ENCODE results near the gene NUDT16L1. TPM values are rescaled to one million over a fixed set of nuclear protein-coding genes. Genes with fewer than 3 reads are reported as not detected.

The NUDT16L1 gene
- total RNA-seq, 1 experiment from 2014 or later, result 42.0 TPM

DNA sequence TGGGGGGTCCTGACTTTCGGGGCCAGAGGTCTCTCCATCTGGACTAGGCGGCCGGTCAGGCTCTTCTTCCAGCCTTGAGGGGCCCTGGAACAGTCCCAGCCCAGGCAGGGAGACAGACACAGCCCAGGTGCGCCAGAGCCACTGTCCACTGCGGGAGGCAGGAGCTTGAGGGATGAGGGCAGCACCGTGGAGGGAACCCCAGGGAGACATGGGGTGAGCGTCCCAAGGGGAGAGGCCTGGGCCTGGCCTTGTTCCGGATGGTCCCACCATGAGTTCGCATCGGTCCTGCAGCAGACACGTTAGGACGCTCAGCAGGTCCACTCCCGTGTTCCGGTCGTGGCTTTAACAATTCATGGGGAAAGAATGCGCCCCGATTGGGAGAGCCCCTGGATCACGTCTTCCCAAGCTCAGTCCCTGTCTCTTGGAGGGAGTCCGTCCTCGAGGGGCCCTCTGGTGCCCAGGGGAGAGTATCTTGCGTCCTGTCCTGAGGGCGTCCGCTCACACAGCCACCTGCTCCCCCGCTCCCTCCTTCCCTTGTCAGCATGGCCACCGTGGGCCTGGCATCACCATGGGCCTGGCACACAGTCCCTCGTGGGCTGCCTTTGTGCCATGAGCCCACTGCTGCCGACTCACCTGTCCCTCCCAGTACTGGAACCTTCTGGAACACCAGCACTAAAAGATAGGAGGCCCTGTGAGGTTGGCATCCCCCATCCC is 6.7 kb upstream of the NUDT16L1 start:
- H3K27me3 Mint-ChIP-seq (ENCODE audit: low read depth), result no peaks in the 10 kb centered on the region
- POLR2A ChIA-PET, result no interaction called here
- TF ChIP-seq KAT7 (CRISPR knock-in tag; IDR thresholded peaks at IDR 0.05; ENCODE audit: borderline replicate concordance) (no peak), NFATC4 (CRISPR knock-in tag; IDR thresholded peaks at IDR 0.05) (no peak), GRHL2 (CRISPR knock-in tag; IDR thresholded peaks at IDR 0.05; ENCODE audit: insufficient replicate concordance, severe bottlenecking) (no peak), TP53 (CRISPR knock-in tag; IDR thresholded peaks at IDR 0.05) (no peak), ZBTB21 (CRISPR knock-in tag; IDR thresholded peaks at IDR 0.05; ENCODE audit: borderline replicate concordance) (no peak), RORB (CRISPR knock-in tag; IDR thresholded peaks at IDR 0.05) (no peak), NR1H2 (CRISPR knock-in tag; IDR thresholded peaks at IDR 0.05) (no peak), FOXP1 (CRISPR knock-in tag; IDR thresholded peaks at IDR 0.05; ENCODE audit: borderline replicate concordance) (no peak)
- TF ChIP-seq, protein P1, sequence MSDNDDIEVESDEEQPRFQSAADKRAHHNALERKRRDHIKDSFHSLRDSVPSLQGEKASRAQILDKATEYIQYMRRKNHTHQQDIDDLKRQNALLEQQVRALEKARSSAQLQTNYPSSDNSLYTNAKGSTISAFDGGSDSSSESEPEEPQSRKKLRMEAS (CRISPR knock-in tag; IDR thresholded peaks at IDR 0.05), result no peak
- no peak overlapping the region for H3K4me3 Mint-ChIP-seq
- DNase-seq (ENCODE audit: low spot score) (no peak), ATAC-seq (no peak)
- no peaks in the 10 kb centered on the region for H3K9me3 Mint-ChIP-seq
- no peaks in the 10 kb centered on the region for H3K4me1 Mint-ChIP-seq
- H3K36me3 Mint-ChIP-seq, result peaks cover 9% of the 10 kb centered on the region
- H3K27ac Mint-ChIP-seq, result no peak overlapping the region
- CTCF ChIA-PET, result no interaction called here

DNA sequence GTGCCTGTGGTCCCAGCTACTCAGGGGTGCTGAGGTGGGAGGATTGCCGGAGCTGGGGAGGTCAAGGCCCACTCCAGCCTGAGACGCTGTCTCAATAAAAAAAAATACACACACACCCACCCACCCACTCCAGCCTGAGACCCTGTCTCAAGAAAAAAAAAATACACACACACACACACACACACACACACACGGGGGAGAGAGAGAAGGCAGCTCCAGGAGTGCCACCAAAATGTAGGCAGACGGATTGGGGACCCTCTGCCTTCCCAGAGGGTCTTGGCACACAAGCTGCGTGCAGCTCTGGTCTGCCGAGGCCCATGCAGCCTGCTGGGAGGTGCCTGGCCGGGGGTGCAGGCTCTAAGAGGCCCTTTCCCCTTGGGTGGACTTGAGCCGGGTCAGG is 5.9 kb upstream of the NUDT16L1 start:
- ChIA-PET POLR2A (no interaction called here), CTCF (no interaction called here)
- Mint-ChIP-seq H3K9me3 (no peaks in the 10 kb centered on the region), H3K27me3 (ENCODE audit: low read depth) (no peaks in the 10 kb centered on the region), H3K27ac (no peak overlapping the region), H3K4me1 (no peaks in the 10 kb centered on the region), H3K4me3 (no peak overlapping the region), H3K36me3 (peaks cover 9% of the 10 kb centered on the region)
- DNase-seq (ENCODE audit: low spot score), result no peak
- ATAC-seq, result no peak
- TF ChIP-seq JAZF1 (CRISPR knock-in tag; IDR thresholded peaks at IDR 0.05) (no peak), SMAD3 (CRISPR knock-in tag; IDR thresholded peaks at IDR 0.05; ENCODE audit: borderline replicate concordance) (no peak), FOXJ3 (CRISPR knock-in tag; IDR thresholded peaks at IDR 0.05; ENCODE audit: borderline replicate concordance) (no peak), CBFB (CRISPR knock-in tag; IDR thresholded peaks at IDR 0.05; ENCODE audit: low read depth) (no peak), CREB1 (CRISPR knock-in tag; IDR thresholded peaks at IDR 0.05) (no peak)
- TF ChIP-seq, protein P2, sequence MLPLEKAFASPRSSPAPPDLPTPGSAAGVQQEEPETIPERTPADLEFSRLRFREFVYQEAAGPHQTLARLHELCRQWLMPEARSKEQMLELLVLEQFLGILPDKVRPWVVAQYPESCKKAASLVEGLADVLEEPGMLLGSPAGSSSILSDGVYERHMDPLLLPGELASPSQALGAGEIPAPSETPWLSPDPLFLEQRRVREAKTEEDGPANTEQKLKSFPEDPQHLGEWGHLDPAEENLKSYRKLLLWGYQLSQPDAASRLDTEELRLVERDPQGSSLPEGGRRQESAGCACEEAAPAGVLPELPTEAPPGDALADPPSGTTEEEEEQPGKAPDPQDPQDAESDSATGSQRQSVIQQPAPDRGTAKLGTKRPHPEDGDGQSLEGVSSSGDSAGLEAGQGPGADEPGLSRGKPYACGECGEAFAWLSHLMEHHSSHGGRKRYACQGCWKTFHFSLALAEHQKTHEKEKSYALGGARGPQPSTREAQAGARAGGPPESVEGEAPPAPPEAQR (CRISPR knock-in tag; IDR thresholded peaks at IDR 0.05), result no peak

DNA sequence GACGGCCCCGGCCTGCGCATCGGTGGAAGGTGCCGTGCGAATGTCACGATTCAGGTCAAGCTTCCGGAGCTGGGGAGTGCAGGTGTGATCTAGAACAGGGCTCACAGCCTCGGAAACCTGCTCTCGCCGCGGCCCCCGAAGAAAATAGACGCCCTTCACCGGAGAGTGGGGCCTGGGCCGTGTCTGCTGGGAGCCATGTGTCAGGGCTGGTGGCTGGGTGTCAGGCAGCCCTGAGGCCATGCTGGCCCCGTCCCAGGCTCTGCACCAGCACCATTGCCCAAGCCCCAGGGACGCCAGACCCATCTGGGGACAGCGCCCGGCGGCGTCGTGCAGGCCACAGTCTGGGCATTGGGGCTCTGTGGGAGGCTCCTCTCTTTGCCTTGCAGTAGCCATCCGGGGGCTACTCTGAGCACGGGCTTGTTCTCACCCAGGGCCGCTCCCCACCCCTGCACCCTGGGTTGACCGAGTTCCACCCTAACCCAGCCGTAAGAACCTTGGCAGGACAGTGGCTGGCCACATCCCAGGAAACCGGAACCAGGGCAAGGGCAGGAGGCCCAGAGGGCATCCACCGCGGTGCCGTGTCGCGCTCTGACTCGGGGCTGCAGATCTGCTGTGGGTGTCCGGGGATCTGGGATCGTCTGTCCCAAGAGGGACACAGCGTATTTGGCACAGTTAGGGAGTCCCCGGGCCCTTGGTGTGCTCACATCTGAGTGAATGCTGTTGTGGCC is 5.3 kb upstream of the NUDT16L1 start:
- Mint-ChIP-seq H3K36me3 (peaks cover 8% of the 10 kb centered on the region), H3K27me3 (ENCODE audit: low read depth) (no peaks in the 10 kb centered on the region), H3K9me3 (no peaks in the 10 kb centered on the region), H3K4me3 (no peak overlapping the region), H3K4me1 (no peaks in the 10 kb centered on the region), H3K27ac (no peak overlapping the region)
- POLR2A ChIA-PET, result no interaction called here
- CTCF ChIA-PET, result no interaction called here
- no peak for ATAC-seq
- DNase-seq (ENCODE audit: low spot score), result no peak
- TF ChIP-seq, protein P3, sequence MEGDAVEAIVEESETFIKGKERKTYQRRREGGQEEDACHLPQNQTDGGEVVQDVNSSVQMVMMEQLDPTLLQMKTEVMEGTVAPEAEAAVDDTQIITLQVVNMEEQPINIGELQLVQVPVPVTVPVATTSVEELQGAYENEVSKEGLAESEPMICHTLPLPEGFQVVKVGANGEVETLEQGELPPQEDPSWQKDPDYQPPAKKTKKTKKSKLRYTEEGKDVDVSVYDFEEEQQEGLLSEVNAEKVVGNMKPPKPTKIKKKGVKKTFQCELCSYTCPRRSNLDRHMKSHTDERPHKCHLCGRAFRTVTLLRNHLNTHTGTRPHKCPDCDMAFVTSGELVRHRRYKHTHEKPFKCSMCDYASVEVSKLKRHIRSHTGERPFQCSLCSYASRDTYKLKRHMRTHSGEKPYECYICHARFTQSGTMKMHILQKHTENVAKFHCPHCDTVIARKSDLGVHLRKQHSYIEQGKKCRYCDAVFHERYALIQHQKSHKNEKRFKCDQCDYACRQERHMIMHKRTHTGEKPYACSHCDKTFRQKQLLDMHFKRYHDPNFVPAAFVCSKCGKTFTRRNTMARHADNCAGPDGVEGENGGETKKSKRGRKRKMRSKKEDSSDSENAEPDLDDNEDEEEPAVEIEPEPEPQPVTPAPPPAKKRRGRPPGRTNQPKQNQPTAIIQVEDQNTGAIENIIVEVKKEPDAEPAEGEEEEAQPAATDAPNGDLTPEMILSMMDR (IDR thresholded peaks at IDR 0.05), result no peak
- no peak for TF ChIP-seq GTF2I (CRISPR knock-in tag; conservative IDR thresholded peaks at IDR 0.05)
- no peak for TF ChIP-seq MXD4 (CRISPR knock-in tag; IDR thresholded peaks at IDR 0.05; ENCODE audit: borderline replicate concordance)
- TF ChIP-seq ATF1 (CRISPR knock-in tag; IDR thresholded peaks at IDR 0.05), result no peak
- TF ChIP-seq, protein P4, sequence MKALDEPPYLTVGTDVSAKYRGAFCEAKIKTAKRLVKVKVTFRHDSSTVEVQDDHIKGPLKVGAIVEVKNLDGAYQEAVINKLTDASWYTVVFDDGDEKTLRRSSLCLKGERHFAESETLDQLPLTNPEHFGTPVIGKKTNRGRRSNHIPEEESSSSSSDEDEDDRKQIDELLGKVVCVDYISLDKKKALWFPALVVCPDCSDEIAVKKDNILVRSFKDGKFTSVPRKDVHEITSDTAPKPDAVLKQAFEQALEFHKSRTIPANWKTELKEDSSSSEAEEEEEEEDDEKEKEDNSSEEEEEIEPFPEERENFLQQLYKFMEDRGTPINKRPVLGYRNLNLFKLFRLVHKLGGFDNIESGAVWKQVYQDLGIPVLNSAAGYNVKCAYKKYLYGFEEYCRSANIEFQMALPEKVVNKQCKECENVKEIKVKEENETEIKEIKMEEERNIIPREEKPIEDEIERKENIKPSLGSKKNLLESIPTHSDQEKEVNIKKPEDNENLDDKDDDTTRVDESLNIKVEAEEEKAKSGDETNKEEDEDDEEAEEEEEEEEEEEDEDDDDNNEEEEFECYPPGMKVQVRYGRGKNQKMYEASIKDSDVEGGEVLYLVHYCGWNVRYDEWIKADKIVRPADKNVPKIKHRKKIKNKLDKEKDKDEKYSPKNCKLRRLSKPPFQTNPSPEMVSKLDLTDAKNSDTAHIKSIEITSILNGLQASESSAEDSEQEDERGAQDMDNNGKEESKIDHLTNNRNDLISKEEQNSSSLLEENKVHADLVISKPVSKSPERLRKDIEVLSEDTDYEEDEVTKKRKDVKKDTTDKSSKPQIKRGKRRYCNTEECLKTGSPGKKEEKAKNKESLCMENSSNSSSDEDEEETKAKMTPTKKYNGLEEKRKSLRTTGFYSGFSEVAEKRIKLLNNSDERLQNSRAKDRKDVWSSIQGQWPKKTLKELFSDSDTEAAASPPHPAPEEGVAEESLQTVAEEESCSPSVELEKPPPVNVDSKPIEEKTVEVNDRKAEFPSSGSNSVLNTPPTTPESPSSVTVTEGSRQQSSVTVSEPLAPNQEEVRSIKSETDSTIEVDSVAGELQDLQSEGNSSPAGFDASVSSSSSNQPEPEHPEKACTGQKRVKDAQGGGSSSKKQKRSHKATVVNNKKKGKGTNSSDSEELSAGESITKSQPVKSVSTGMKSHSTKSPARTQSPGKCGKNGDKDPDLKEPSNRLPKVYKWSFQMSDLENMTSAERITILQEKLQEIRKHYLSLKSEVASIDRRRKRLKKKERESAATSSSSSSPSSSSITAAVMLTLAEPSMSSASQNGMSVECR (CRISPR knock-in tag; IDR thresholded peaks at IDR 0.05; ENCODE audit: borderline replicate concordance), result no peak
- no peak for TF ChIP-seq ZNF423 (CRISPR knock-in tag; IDR thresholded peaks at IDR 0.05)
